Measurements from ENCODE around the gene ZDHHC14.

The ZDHHC14 gene

GRCh38 chr6:157613011-157613522 is 232.1 kb downstream of the ZDHHC14 start:
- DNase-seq (ENCODE audit: low read depth in 1 of 2, low spot score in 1 of 2) = no peak

GRCh38 chr6:157614026-157614568 is 233.1 kb downstream of the ZDHHC14 start:
- DNase-seq (ENCODE audit: low read depth in 1 of 2, low spot score in 1 of 2) = no peak

GRCh38 chr6:157615420-157615769 is 234.4 kb downstream of the ZDHHC14 start:
- DNase-seq (ENCODE audit: low read depth in 1 of 2, low spot score in 1 of 2) = no peak

GRCh38 chr6:157615951-157616350 is 235.0 kb downstream of the ZDHHC14 start:
- no peak for DNase-seq (ENCODE audit: low read depth in 1 of 2, low spot score in 1 of 2)

GRCh38 chr6:157620944-157621343 is 240.0 kb downstream of the ZDHHC14 start:
- no peak for DNase-seq (ENCODE audit: low read depth in 1 of 2, low spot score in 1 of 2)

GRCh38 chr6:157621406-157621805 is 240.4 kb downstream of the ZDHHC14 start:
- no peak for DNase-seq (ENCODE audit: low read depth in 1 of 2, low spot score in 1 of 2)

GRCh38 chr6:157622427-157622826 is 241.4 kb downstream of the ZDHHC14 start:
- no peak for DNase-seq (ENCODE audit: low read depth in 1 of 2, low spot score in 1 of 2)

GRCh38 chr6:157625111-157625510 is 244.1 kb downstream of the ZDHHC14 start:
- DNase-seq (ENCODE audit: low read depth in 1 of 2, low spot score in 1 of 2) = no peak

GRCh38 chr6:157625764-157626163 is 244.8 kb downstream of the ZDHHC14 start:
- DNase-seq (ENCODE audit: low read depth in 1 of 2, low spot score in 1 of 2) = no peak

GRCh38 chr6:157627195-157627966 is 246.4 kb downstream of the ZDHHC14 start:
- DNase-seq (ENCODE audit: low read depth in 1 of 2, low spot score in 1 of 2) = no peak

- no peak for DNase-seq (ENCODE audit: low read depth in 1 of 2, low spot score in 1 of 2)
Observed at GRCh38 chr6:157628463-157628862, 247.5 kb downstream of the ZDHHC14 start.

- DNase-seq (ENCODE audit: low read depth in 1 of 2, low spot score in 1 of 2) = no peak
Observed at GRCh38 chr6:157629220-157629619, 248.2 kb downstream of the ZDHHC14 start.

- no peak for DNase-seq (ENCODE audit: low read depth in 1 of 2, low spot score in 1 of 2)
Observed at GRCh38 chr6:157630463-157631080, 249.6 kb downstream of the ZDHHC14 start.

- DNase-seq (ENCODE audit: low read depth in 1 of 2, low spot score in 1 of 2) = no peak
Observed at GRCh38 chr6:157631412-157631811, 250.4 kb downstream of the ZDHHC14 start.

GRCh38 chr6:157631838-157632614 is 251.0 kb downstream of the ZDHHC14 start:
- DNase-seq (ENCODE audit: low read depth in 1 of 2, low spot score in 1 of 2) = no peak

- DNase-seq (ENCODE audit: low read depth in 1 of 2, low spot score in 1 of 2) = no peak
Observed at GRCh38 chr6:157632821-157633220, 251.8 kb downstream of the ZDHHC14 start.

- DNase-seq (ENCODE audit: low read depth in 1 of 2, low spot score in 1 of 2) = no peak
Observed at GRCh38 chr6:157634546-157634945, 253.6 kb downstream of the ZDHHC14 start.

- DNase-seq (ENCODE audit: low read depth in 1 of 2, low spot score in 1 of 2) = no peak
Observed at GRCh38 chr6:157635388-157636244, 254.6 kb downstream of the ZDHHC14 start.

GRCh38 chr6:157637516-157637915 is 256.5 kb downstream of the ZDHHC14 start:
- no peak for DNase-seq (ENCODE audit: low read depth in 1 of 2, low spot score in 1 of 2)

GRCh38 chr6:157637941-157638662 is 257.1 kb downstream of the ZDHHC14 start:
- DNase-seq (ENCODE audit: low read depth in 1 of 2, low spot score in 1 of 2) = no peak
